GM06990 (cell line): ENCODE results near the gene PTPN3.

Source experiments
- DNase-seq: peaks from one replicate; pipeline ENCODE4 v3.0.0-alpha.2; 2011; ENCODE audit not compliant: insufficient read length; ENCODE audit errors: extremely low read depth
- H3K27me3 ChIP-seq: replicated peaks from 2 replicates; pipeline ENCODE4 v1.6.0; 2011; ENCODE audit warnings: low read length; ENCODE audit not compliant: control insufficient read depth, insufficient read depth
- H3K36me3 ChIP-seq: 2 replicates; pipeline ENCODE4 v1.5.1; 2011; ENCODE audit warnings: low read length; ENCODE audit not compliant: control insufficient read depth, insufficient read depth
- H3K4me3 ChIP-seq: replicated peaks from 2 replicates; pipeline ENCODE4 v1.5.1; 2011; ENCODE audit warnings: low read depth, mild to moderate bottlenecking, control low read depth, low read length
- CTCF ChIP-seq: IDR thresholded peaks from 2 replicates; pipeline ENCODE4 v1.5.1; 2011; ENCODE audit warnings: low read length, control low read depth, mild to moderate bottlenecking, inconsistent platforms; ENCODE audit not compliant: insufficient read depth, poor library complexity, severe bottlenecking

Gene PTPN3

GRCh38 chr9:109418827-109419226, 79.3 kb downstream of the PTPN3 start:
- H3K36me3 ChIP-seq, result no peaks in the 10 kb centered on the region
- H3K27me3 ChIP-seq, result no peaks in the 10 kb centered on the region
- no peak overlapping the region for H3K4me3 ChIP-seq
- peak; percentile 75 for DNase-seq
- TF ChIP-seq CTCF, result no peak

- Histone ChIP-seq H3K4me3 (no peak overlapping the region; the same call in 1 of the 2 replicates), H3K36me3 (no peaks in the 10 kb centered on the region), H3K27me3 (no peaks in the 10 kb centered on the region)
- DNase-seq, result no peak
- TF ChIP-seq CTCF, result no peak
Observed at GRCh38 chr9:109417585-109418544, 80.2 kb downstream of the PTPN3 start.

- DNase-seq, result no peak
- peak overlapping the region; percentile 23 for H3K4me3 ChIP-seq
- H3K27me3 ChIP-seq, result no peaks in the 10 kb centered on the region
- no peak for TF ChIP-seq CTCF
- no peaks in the 10 kb centered on the region for H3K36me3 ChIP-seq
Observed at GRCh38 chr9:109417054-109417453, 81.1 kb downstream of the PTPN3 start.

GRCh38 chr9:109416135-109416706, 81.9 kb downstream of the PTPN3 start:
- DNase-seq, result peak; percentile 62
- no peaks in the 10 kb centered on the region for H3K36me3 ChIP-seq
- H3K27me3 ChIP-seq, result no peaks in the 10 kb centered on the region
- TF ChIP-seq CTCF, result no peak
- peak overlapping the region; percentile 23 for H3K4me3 ChIP-seq

DNA sequence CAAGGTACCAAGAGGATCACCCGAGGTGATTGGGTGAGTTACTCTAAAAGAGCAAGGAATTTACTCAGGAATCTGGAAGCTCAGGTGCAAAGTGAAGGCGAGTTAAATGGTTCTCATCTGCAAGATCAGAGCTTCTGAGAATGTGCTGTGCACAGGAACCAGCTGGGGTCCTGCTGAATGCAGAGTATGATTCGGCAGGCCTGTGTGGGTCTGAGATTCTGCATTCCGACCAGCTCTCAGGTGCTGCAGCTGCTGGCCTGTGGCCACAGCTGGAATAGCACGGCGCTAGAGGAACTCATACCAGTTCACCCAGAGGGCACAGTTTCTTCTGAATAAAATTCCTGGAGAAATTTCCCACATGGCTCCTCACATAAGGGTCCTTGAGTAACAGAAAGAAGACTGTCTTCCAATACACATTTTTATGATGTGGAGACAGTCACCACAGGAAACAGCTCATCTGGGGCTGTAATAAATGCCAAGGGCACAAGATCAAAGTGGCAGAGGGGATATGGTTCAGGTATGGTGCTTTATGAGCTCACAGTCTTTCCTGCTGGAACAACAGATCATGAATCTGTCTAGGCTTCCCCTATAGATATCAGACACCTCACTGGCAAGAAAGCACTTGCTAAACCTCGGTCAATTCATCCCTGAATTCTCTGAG, 83.9 kb downstream of the PTPN3 start:
- Histone ChIP-seq H3K27me3 (no peaks in the 10 kb centered on the region), H3K4me3 (no peak overlapping the region), H3K36me3 (no peaks in the 10 kb centered on the region)
- DNase-seq, result no peak
- peak; percentile 6 for TF ChIP-seq CTCF
